Hippocampal formation (tissue), 2 donors: Measurements from ENCODE around the gene SLCO4C1.

Experiments
- DNase-seq, 2 donors: peaks; one replicate each; lab custom pipeline; 2025; lab: John Stamatoyannopoulos, UW

SLCO4C1 gene

GRCh38 chr5:102271759-102272158 is 24.3 kb downstream of the SLCO4C1 start:
- DNase-seq, result no peak

GRCh38 chr5:102270036-102270435 is 26.0 kb downstream of the SLCO4C1 start:
- no peak for DNase-seq

- no peak for DNase-seq
These were observed 33.4 kb downstream of the SLCO4C1 start for GRCh38 chr5:102262688-102263087.

- no peak for DNase-seq
These were observed 46.7 kb downstream of the SLCO4C1 start for GRCh38 chr5:102249381-102249780.

GRCh38 chr5:102243213-102243612 is 52.9 kb downstream of the SLCO4C1 start:
- no peak for DNase-seq

GRCh38 chr5:102241809-102242421 is 54.2 kb downstream of the SLCO4C1 start:
- DNase-seq, result no peak

GRCh38 chr5:102231693-102232619 is 64.1 kb downstream of the SLCO4C1 start:
- no peak for DNase-seq

GRCh38 chr5:102229685-102230084 is 66.4 kb downstream of the SLCO4C1 start:
- DNase-seq, result no peak

GRCh38 chr5:102226321-102226720 is 69.8 kb downstream of the SLCO4C1 start:
- DNase-seq, result no peak

GRCh38 chr5:102223542-102224477 is 72.3 kb downstream of the SLCO4C1 start:
- DNase-seq, result no peak

GRCh38 chr5:102222772-102223171 is 73.3 kb downstream of the SLCO4C1 start:
- no peak for DNase-seq

- no peak for DNase-seq
These were observed 74.1 kb downstream of the SLCO4C1 start for GRCh38 chr5:102221949-102222348.

- DNase-seq, result no peak
These were observed 77.9 kb downstream of the SLCO4C1 start for GRCh38 chr5:102218159-102218558.

- DNase-seq, result no peak
These were observed 79.4 kb downstream of the SLCO4C1 start for GRCh38 chr5:102216678-102217077.

- DNase-seq, result no peak
These were observed 84.9 kb downstream of the SLCO4C1 start for GRCh38 chr5:102211165-102211564.

- no peak for DNase-seq
These were observed 95.2 kb downstream of the SLCO4C1 start for GRCh38 chr5:102200861-102201260.

GRCh38 chr5:102196481-102196880 is 99.6 kb downstream of the SLCO4C1 start:
- no peak for DNase-seq
